HuH-7.5 (cell line): ENCODE data around the gene CD58.

ENCODE experiments used
- DNase-seq: peaks from one replicate; pipeline ENCODE4 v3.0.0; 2011; ENCODE audit warnings: low spot score

CD58 gene

GRCh38 chr1:116538544-116538943 is 32.3 kb downstream of the CD58 start:
- DNase-seq: no peak

GRCh38 chr1:116537898-116538297 is 32.9 kb downstream of the CD58 start:
- DNase-seq: no peak

GRCh38 chr1:116537040-116537831 is 33.6 kb downstream of the CD58 start:
- no peak for DNase-seq

- DNase-seq: no peak
Measured at GRCh38 chr1:116534014-116534739, 36.6 kb downstream of the CD58 start.

GRCh38 chr1:116533429-116533820 is 37.4 kb downstream of the CD58 start:
- DNase-seq: no peak

GRCh38 chr1:116532671-116533428 is 38.0 kb downstream of the CD58 start:
- DNase-seq: no peak

GRCh38 chr1:116531917-116532316 is 38.9 kb downstream of the CD58 start:
- DNase-seq: no peak

GRCh38 chr1:116529681-116530080 is 41.1 kb downstream of the CD58 start:
- DNase-seq: no peak

GRCh38 chr1:116529199-116529631 is 41.6 kb downstream of the CD58 start:
- DNase-seq: no peak

- no peak for DNase-seq
Measured at GRCh38 chr1:116528329-116529083, 42.3 kb downstream of the CD58 start.

GRCh38 chr1:116525440-116525839 is 45.4 kb downstream of the CD58 start:
- DNase-seq: no peak

GRCh38 chr1:116521186-116521585 is 49.6 kb downstream of the CD58 start:
- DNase-seq: no peak

- no peak for DNase-seq
Measured at GRCh38 chr1:116518400-116518799, 52.4 kb downstream of the CD58 start.

- no peak for DNase-seq
Measured at GRCh38 chr1:116516631-116517030, 54.2 kb downstream of the CD58 start.

GRCh38 chr1:116515702-116516101 is 55.1 kb downstream of the CD58 start:
- no peak for DNase-seq

GRCh38 chr1:116514708-116515525 is 55.9 kb downstream of the CD58 start:
- no peak for DNase-seq

- no peak for DNase-seq
Measured at GRCh38 chr1:116513956-116514355, 56.9 kb downstream of the CD58 start.

GRCh38 chr1:116511459-116512019 is 59.3 kb downstream of the CD58 start:
- no peak for DNase-seq

- DNase-seq: no peak
Measured at GRCh38 chr1:116510361-116510760, 60.5 kb downstream of the CD58 start.
